ENCODE data around the gene B4GALNT3. TPM values are rescaled to one million over a fixed set of nuclear protein-coding genes. Genes with fewer than 3 reads are reported as not detected.

Gene B4GALNT3
- total and polyA plus RNA-seq, 2 of the 13 experiments (the other 11 are each of a cell fraction or from before 2014, with no cell fraction given), result 3.2 to 4.4 TPM

DNA sequence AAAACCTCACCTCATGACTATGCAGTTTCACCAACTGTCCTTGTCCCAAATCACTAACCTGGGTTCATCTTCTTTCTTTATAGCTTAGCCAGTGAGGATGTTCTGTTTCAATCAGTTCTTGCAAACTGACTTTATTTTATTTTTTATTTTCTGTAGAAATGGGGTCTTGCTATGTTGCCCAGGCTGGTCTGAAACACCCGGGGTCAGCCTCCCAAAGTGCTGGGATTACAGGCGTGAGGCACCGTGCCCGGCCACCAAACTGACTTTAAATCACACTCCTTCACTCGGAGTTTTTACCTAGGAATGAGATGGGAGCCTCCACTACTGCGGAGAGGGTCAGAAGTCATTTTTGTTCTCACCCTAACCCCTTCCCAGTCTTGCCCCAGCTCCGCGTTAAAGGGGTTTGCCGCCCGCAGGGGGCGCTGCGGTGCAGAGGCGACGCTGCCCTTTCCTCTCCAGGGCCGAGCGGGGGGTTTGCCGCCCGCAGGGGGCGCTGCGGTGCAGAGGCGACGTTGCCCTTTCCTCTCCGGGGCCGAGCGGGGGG lies 7.0 kb upstream of the B4GALNT3 start (continued):
- TF ChIP-seq FOXJ3 (CRISPR knock-in tag; IDR thresholded peaks at IDR 0.05; ENCODE audit: borderline replicate concordance), result no peak
- TF ChIP-seq ZNF567 (CRISPR knock-in tag; IDR thresholded peaks at IDR 0.05; ENCODE audit: borderline replicate concordance), result no peak
- no peak for TF ChIP-seq ZFP37 (CRISPR knock-in tag; IDR thresholded peaks at IDR 0.05; ENCODE audit: borderline replicate concordance)
- TF ChIP-seq NR2F2 (IDR thresholded peaks at IDR 0.05; ENCODE audit: borderline replicate concordance, low read depth), result no peak
- peak; percentile 12; the same call in 1 of the 2 replicates for TF ChIP-seq ZNF350 (CRISPR knock-in tag; IDR thresholded peaks at IDR 0.05; ENCODE audit: borderline replicate concordance, low read depth)
- TF ChIP-seq HOXA7 (CRISPR knock-in tag; IDR thresholded peaks at IDR 0.05), result no peak
- TF ChIP-seq ZNF770 (CRISPR knock-in tag; IDR thresholded peaks at IDR 0.05), result 0 out of 2 replicates have a peak, but pooled peaks have one; percentile 14
- TF ChIP-seq CHD2 (IDR thresholded peaks at IDR 0.05; ENCODE audit: low read depth, low read length), result no peak
- no peak for TF ChIP-seq ZNF275 (CRISPR knock-in tag; IDR thresholded peaks at IDR 0.05; ENCODE audit: borderline replicate concordance)
- TF ChIP-seq XBP1 (CRISPR knock-in tag; IDR thresholded peaks at IDR 0.05), result no peak
- TF ChIP-seq HMG20A (CRISPR knock-in tag; IDR thresholded peaks at IDR 0.05; ENCODE audit: borderline replicate concordance), result no peak
- no peak for TF ChIP-seq HCFC1 (IDR thresholded peaks at IDR 0.05; ENCODE audit: low read depth, low read length)
- TF ChIP-seq ZFP91 (CRISPR knock-in tag; IDR thresholded peaks at IDR 0.05; ENCODE audit: borderline replicate concordance), result peak; percentile 64; the same call in 1 of the 2 replicates
- no peak for TF ChIP-seq ZNF564 (CRISPR knock-in tag; IDR thresholded peaks at IDR 0.05)
- no peak for TF ChIP-seq NCOA5 (CRISPR knock-in tag; IDR thresholded peaks at IDR 0.05)
- no peak for TF ChIP-seq ZBTB26 (CRISPR knock-in tag; IDR thresholded peaks at IDR 0.05; ENCODE audit: borderline replicate concordance)
- TF ChIP-seq ZNF3 (CRISPR knock-in tag; IDR thresholded peaks at IDR 0.05), result no peak
- no peak for TF ChIP-seq NONO (IDR thresholded peaks at IDR 0.05)
- TF ChIP-seq NONO (CRISPR knock-in tag; conservative IDR thresholded peaks at IDR 0.05), result no peak
- TF ChIP-seq HNRNPK (IDR thresholded peaks at IDR 0.05; ENCODE audit: low read depth, low read length, poor library complexity, severe bottlenecking), result peak; percentile 56
- TF ChIP-seq NKX3-1 (CRISPR knock-in tag; IDR thresholded peaks at IDR 0.05), result no peak
- 0 out of 2 replicates have a peak, but pooled peaks have one; percentile 16 for TF ChIP-seq REPIN1 (CRISPR knock-in tag; IDR thresholded peaks at IDR 0.05; ENCODE audit: borderline replicate concordance, low read depth)
- 0 out of 2 replicates have a peak, but pooled peaks have one; percentile 19 for TF ChIP-seq THAP11 (CRISPR knock-in tag; IDR thresholded peaks at IDR 0.05)
- no peak for TF ChIP-seq SALL1 (CRISPR knock-in tag; IDR thresholded peaks at IDR 0.05)
- TF ChIP-seq TGIF2 (CRISPR knock-in tag; IDR thresholded peaks at IDR 0.05), result no peak
- peak; percentile 29; the same call in 1 of the 2 replicates for TF ChIP-seq STAG1 (CRISPR knock-in tag; IDR thresholded peaks at IDR 0.05)
- no peak for TF ChIP-seq MXI1 (IDR thresholded peaks at IDR 0.05; ENCODE audit: borderline replicate concordance, low read depth, low read length)
